CD4-positive, alpha-beta T cell treated with Interferon gamma for 1 hour (primary cell): ENCODE data around the gene NTRK3.
"Not testable (repeated sequence)": the region's sequence is repeated elsewhere in the genome, so short reads cannot be mapped to it uniquely, and the experiment has no call there.

Experiments
- DNase-seq: peaks from one replicate; pipeline ENCODE4 v3.0.0-alpha.2; 2020

The NTRK3 gene

GRCh38 chr15:88071141-88071540 is 185.4 kb downstream of the NTRK3 start:
- DNase-seq, result no peak

- no peak for DNase-seq
Measured at GRCh38 chr15:88069561-88069960, 187.0 kb downstream of the NTRK3 start.

- DNase-seq, result no peak
Measured at GRCh38 chr15:88067331-88067685, 189.2 kb downstream of the NTRK3 start.

- DNase-seq, result no peak
Measured at GRCh38 chr15:88066636-88067330, 189.8 kb downstream of the NTRK3 start.

GRCh38 chr15:88061452-88061851 is 195.1 kb downstream of the NTRK3 start:
- DNase-seq, result no peak

- DNase-seq, result no peak
Measured at GRCh38 chr15:88060383-88060782, 196.2 kb downstream of the NTRK3 start.

GRCh38 chr15:88057836-88058235 is 198.7 kb downstream of the NTRK3 start:
- DNase-seq, result no peak

- DNase-seq, result no peak
Measured at GRCh38 chr15:88049506-88049905, 207.0 kb downstream of the NTRK3 start.

- no peak for DNase-seq
Measured at GRCh38 chr15:88048755-88049154, 207.8 kb downstream of the NTRK3 start.

- DNase-seq, result no peak
Measured at GRCh38 chr15:88048237-88048636, 208.3 kb downstream of the NTRK3 start.

GRCh38 chr15:88046576-88047129 is 209.9 kb downstream of the NTRK3 start:
- DNase-seq, result no peak

GRCh38 chr15:88043396-88043795 is 213.1 kb downstream of the NTRK3 start:
- DNase-seq, result no peak

- DNase-seq, result no peak
Measured at GRCh38 chr15:88042047-88042446, 214.5 kb downstream of the NTRK3 start.

GRCh38 chr15:88040516-88040915 is 216.0 kb downstream of the NTRK3 start:
- no peak for DNase-seq

GRCh38 chr15:88038261-88038660 is 218.3 kb downstream of the NTRK3 start:
- DNase-seq, result no peak

GRCh38 chr15:88036154-88036839 is 220.2 kb downstream of the NTRK3 start:
- no peak for DNase-seq

GRCh38 chr15:88035381-88035780 is 221.2 kb downstream of the NTRK3 start:
- no peak for DNase-seq

- not testable (repeated sequence) for DNase-seq
Measured at GRCh38 chr15:88033421-88033820, 223.1 kb downstream of the NTRK3 start.

- no peak for DNase-seq
Measured at GRCh38 chr15:88032787-88033186, 223.8 kb downstream of the NTRK3 start.

- no peak for DNase-seq
Measured at GRCh38 chr15:88031461-88031860, 225.1 kb downstream of the NTRK3 start.

- no peak for DNase-seq
Measured at GRCh38 chr15:88029696-88030095, 226.8 kb downstream of the NTRK3 start.

GRCh38 chr15:88028024-88028423 is 228.5 kb downstream of the NTRK3 start:
- no peak for DNase-seq

GRCh38 chr15:88023914-88024313 is 232.6 kb downstream of the NTRK3 start:
- DNase-seq, result no peak

GRCh38 chr15:88022716-88023115 is 233.8 kb downstream of the NTRK3 start:
- DNase-seq, result no peak

- no peak for DNase-seq
Measured at GRCh38 chr15:88021601-88022000, 234.9 kb downstream of the NTRK3 start.
